Measurements from ENCODE around the gene ARFIP1. TPM values are rescaled to one million over a fixed set of nuclear protein-coding genes. Genes with fewer than 3 reads are reported as not detected.

The ARFIP1 gene
- total RNA-seq, 1 donor from 2014 or later = 32.5 TPM

DNA sequence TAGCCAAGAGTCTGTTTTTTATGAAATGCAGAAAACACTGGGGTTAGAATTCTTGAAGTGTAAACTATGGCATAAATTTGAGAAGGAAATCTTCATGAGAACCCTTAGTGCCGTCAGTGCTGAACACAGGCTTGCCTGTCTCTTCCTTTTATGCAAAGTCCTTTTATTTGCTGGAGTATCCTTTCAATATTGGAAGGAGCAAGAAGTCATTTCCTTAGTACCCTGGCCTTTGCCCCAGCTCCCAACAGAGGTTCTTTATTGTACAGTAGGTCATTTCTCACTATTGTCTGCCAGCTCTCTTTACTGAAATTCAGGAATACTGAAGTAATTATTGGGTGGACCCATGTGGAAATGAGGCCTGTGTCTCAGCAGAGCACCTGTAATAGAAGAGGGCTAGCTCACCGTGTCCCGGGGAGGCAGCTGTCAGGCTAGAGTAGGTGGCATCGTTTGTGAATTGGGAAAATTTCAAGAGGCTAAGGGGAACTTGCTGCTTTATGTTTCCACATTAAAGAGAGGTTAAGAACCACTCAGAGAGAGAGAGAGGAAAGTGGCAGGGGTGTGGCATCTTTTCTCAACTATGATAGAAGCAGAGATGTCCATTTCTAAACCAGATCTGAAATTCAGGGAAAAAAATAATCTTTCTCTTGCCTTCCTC, 165.0 kb downstream of the ARFIP1 start:
- Mint-ChIP-seq H3K27me3 (peaks cover 11% of the 10 kb centered on the region), H3K36me3 (peaks cover 27% of the 10 kb centered on the region), H3K9me3 (no peaks in the 10 kb centered on the region), H3K4me3 (peak overlapping the region; percentile 21), H3K4me1 (ENCODE audit: unreplicated experiment) (peaks cover 39% of the 10 kb centered on the region), H3K27ac (peak overlapping the region; percentile 48)
- TF ChIP-seq, protein P1, sequence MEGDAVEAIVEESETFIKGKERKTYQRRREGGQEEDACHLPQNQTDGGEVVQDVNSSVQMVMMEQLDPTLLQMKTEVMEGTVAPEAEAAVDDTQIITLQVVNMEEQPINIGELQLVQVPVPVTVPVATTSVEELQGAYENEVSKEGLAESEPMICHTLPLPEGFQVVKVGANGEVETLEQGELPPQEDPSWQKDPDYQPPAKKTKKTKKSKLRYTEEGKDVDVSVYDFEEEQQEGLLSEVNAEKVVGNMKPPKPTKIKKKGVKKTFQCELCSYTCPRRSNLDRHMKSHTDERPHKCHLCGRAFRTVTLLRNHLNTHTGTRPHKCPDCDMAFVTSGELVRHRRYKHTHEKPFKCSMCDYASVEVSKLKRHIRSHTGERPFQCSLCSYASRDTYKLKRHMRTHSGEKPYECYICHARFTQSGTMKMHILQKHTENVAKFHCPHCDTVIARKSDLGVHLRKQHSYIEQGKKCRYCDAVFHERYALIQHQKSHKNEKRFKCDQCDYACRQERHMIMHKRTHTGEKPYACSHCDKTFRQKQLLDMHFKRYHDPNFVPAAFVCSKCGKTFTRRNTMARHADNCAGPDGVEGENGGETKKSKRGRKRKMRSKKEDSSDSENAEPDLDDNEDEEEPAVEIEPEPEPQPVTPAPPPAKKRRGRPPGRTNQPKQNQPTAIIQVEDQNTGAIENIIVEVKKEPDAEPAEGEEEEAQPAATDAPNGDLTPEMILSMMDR (conservative IDR thresholded peaks at IDR 0.05) = no peak
- DNase-seq (ENCODE audit: extremely low spot score, unreplicated experiment) = no peak

DNA sequence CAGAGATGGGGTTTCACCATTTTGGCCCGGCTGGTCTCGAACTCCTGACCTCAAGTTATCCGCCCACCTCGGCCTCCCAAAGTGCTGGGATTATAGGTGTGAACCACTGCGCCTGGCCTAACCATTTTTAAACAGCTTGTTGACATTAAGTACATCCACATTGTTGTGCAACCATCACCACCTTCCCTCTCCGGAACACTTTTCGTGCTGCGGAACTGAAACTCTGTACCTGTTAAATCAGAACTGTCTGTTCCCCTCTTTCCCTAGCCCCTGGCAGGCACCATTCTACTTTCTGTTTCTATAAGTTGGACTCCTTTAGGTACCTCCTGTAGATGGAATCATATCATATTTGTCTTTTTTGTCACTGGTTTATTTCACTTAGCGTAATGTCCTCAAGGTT, 165.9 kb downstream of the ARFIP1 start:
- Mint-ChIP-seq H3K4me3 (peak overlapping the region; percentile 49), H3K9me3 (no peaks in the 10 kb centered on the region), H3K4me1 (ENCODE audit: unreplicated experiment) (peaks cover 44% of the 10 kb centered on the region), H3K27me3 (peaks cover 2% of the 10 kb centered on the region), H3K27ac (no peak overlapping the region), H3K36me3 (peaks cover 25% of the 10 kb centered on the region)
- TF ChIP-seq, protein P1 (conservative IDR thresholded peaks at IDR 0.05) = no peak
- no peak for DNase-seq (ENCODE audit: extremely low spot score, unreplicated experiment)

DNA sequence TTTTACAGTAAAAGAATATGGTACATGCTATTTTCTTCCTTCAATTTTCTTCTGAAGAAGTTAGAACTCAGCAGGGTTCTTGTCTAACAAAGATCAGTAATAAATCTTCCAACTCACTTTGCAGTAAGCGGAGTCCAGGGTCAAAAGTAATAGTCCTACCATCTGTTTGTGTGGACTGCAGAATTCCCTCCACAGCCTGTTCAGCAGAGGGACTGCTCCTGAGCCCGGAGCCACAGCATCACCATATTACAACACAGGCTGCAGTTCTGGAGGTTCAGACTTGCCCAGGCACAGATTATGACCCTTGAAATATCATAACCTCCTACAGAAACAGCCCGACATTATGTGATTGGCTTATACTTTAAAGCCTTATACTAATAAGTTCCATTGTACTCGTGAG, 166.7 kb downstream of the ARFIP1 start:
- DNase-seq (ENCODE audit: extremely low spot score, unreplicated experiment) = no peak
- peaks cover 51% of the 10 kb centered on the region for H3K4me1 Mint-ChIP-seq (ENCODE audit: unreplicated experiment)
- H3K27ac Mint-ChIP-seq = peak overlapping the region; percentile 26
- H3K27me3 Mint-ChIP-seq = peaks cover 2% of the 10 kb centered on the region
- no peaks in the 10 kb centered on the region for H3K9me3 Mint-ChIP-seq
- TF ChIP-seq, protein P1 (conservative IDR thresholded peaks at IDR 0.05) = no peak
- peaks cover 25% of the 10 kb centered on the region for H3K36me3 Mint-ChIP-seq
- H3K4me3 Mint-ChIP-seq = peak overlapping the region; percentile 58

DNA sequence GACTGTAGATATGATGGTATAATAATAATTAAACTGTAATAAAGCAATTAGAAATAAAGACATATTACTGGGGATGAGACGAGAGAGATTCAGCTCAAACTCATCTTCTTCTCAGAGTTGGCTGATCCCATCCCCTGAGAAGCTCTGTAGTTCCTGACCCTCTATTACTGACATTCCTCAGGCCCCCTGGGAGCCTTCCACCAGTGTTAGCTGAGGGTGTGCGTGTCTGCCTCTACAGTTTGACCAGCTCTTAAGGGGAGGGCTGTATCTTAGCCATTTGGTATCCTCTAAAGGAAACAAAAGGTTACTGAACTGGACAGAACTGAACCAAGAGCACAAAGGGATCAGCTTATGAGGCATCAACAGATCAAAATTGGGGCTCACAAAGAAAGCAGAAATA, 167.6 kb downstream of the ARFIP1 start:
- Mint-ChIP-seq H3K4me1 (ENCODE audit: unreplicated experiment) (peaks cover 60% of the 10 kb centered on the region), H3K9me3 (no peaks in the 10 kb centered on the region), H3K4me3 (peak overlapping the region; percentile 38), H3K27ac (no peak overlapping the region), H3K27me3 (peaks cover 2% of the 10 kb centered on the region), H3K36me3 (peaks cover 25% of the 10 kb centered on the region)
- TF ChIP-seq, protein P1 (conservative IDR thresholded peaks at IDR 0.05) = no peak
- DNase-seq (ENCODE audit: extremely low spot score, unreplicated experiment) = no peak

DNA sequence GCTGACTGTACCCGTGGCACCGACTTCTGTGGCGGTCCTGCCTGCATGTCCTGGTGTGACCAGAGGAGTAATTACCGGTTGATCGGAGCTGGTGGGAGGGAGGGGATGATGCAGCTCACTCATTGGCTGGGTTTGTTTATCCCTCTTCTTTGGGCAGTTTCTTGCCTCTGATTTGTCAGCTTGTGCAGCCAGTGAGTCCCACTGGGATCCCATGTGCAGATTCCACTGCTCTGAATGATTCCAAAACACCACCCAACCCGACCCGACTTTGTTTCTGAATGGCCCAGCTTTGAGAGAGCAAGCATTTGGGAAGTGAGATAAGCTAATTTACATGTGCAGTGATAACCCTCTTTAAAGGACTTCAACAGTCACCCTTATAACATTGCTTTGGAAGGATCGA, 170.2 kb downstream of the ARFIP1 start:
- Mint-ChIP-seq H3K4me1 (ENCODE audit: unreplicated experiment) (peaks cover 49% of the 10 kb centered on the region), H3K27ac (no peak overlapping the region), H3K9me3 (no peaks in the 10 kb centered on the region), H3K36me3 (peaks cover 34% of the 10 kb centered on the region), H3K27me3 (peaks cover 2% of the 10 kb centered on the region), H3K4me3 (peak overlapping the region; percentile 6)
- TF ChIP-seq, protein P1 (conservative IDR thresholded peaks at IDR 0.05) = no peak
- no peak for DNase-seq (ENCODE audit: extremely low spot score, unreplicated experiment)

Data from type B pancreatic cell (in vitro differentiated cells).